GM23338 (cell line): ENCODE measurements around the gene TAF6L. TPM values are rescaled to one million over a fixed set of nuclear protein-coding genes. Genes with fewer than 3 reads are reported as not detected.

Source experiments
- ATAC-seq: fragments of 200-7000 bp; cut with Tn5 transposase; 3 replicates; pipeline ENCODE4 v1.9.1; 2020
- DNase-seq: peaks from one replicate; pipeline ENCODE4 v3.0.0-alpha.2; 2015; ENCODE audit warnings: low spot score
- H2AFZ ChIP-seq: fragments of 200-600 bp; sonication (generic); 2 replicates; pipeline ENCODE4 v1.8.0; 2016; ENCODE audit warnings: antibody characterized with exemption, mild to moderate bottlenecking, moderate library complexity
- H3F3A ChIP-seq: fragments of 200-600 bp; sonication (generic); replicated peaks from 2 replicates; pipeline ENCODE4 v1.8.0; 2017; ENCODE audit warnings: antibody characterized with exemption, mixed run types, low read depth
- H3K27ac ChIP-seq: fragments of 200-600 bp; sonication (generic); 2 replicates; pipeline ENCODE4 v1.6.1; 2016; ENCODE audit warnings: low read depth
- H3K27me3 ChIP-seq: fragments of 200-600 bp; sonication (generic); 2 replicates; pipeline ENCODE4 v1.8.0; 2016; ENCODE audit warnings: mild to moderate bottlenecking, mixed run types, moderate library complexity; ENCODE audit not compliant: insufficient read depth
- H3K36me3 ChIP-seq: fragments of 200-600 bp; sonication (generic); 2 replicates; pipeline ENCODE4 v1.8.0; 2016; ENCODE audit warnings: mild to moderate bottlenecking; ENCODE audit not compliant: insufficient read depth
- H3K4me1 ChIP-seq: fragments of 200-600 bp; sonication (generic); 2 replicates; pipeline ENCODE4 v1.8.0; 2016; ENCODE audit warnings: mild to moderate bottlenecking, moderate library complexity; ENCODE audit not compliant: insufficient read depth
- H3K4me2 ChIP-seq: fragments of 200-600 bp; sonication (generic); 2 replicates; pipeline ENCODE4 v1.7.1; 2017; ENCODE audit warnings: mixed run types
- H3K4me3 ChIP-seq: fragments of 200-600 bp; sonication (generic); 2 replicates; pipeline ENCODE4 v1.6.1; 2016; ENCODE audit warnings: mixed run types
- H3K79me2 ChIP-seq: fragments of 200-600 bp; sonication (generic); replicated peaks from 2 replicates; pipeline ENCODE4 v1.8.0; 2017; ENCODE audit warnings: mild to moderate bottlenecking; ENCODE audit not compliant: insufficient read depth
- H3K9me2 ChIP-seq: fragments of 200-600 bp; sonication (generic); 2 replicates; pipeline ENCODE4 v1.8.0; 2017; ENCODE audit not compliant: insufficient read depth
- H4K20me1 ChIP-seq: fragments of 200-600 bp; sonication (generic); replicated peaks from 2 replicates; pipeline ENCODE4 v1.8.0; 2017; ENCODE audit warnings: mild to moderate bottlenecking; ENCODE audit not compliant: insufficient read depth
- H3K27ac Mint-ChIP-seq: 2 replicates; pipeline ENCODE4 v1.8.0; 2020; ENCODE audit warnings: inconsistent platforms, mild to moderate bottlenecking, moderate library complexity, mixed read lengths
- H3K27me3 Mint-ChIP-seq: 3 replicates; pipeline ENCODE4 v1.8.0; 2022; ENCODE audit warnings: low read depth, mild to moderate bottlenecking, moderate library complexity, mixed read lengths, inconsistent platforms; ENCODE audit not compliant: insufficient read depth, poor library complexity
- H3K36me3 Mint-ChIP-seq: 3 replicates; pipeline ENCODE4 v1.8.0; 2021; ENCODE audit warnings: low read depth, mild to moderate bottlenecking, inconsistent platforms, moderate library complexity, mixed read lengths
- H3K4me1 Mint-ChIP-seq: 3 replicates; pipeline ENCODE4 v1.8.0; 2020; ENCODE audit warnings: mild to moderate bottlenecking, inconsistent platforms, mixed read lengths
- H3K4me3 Mint-ChIP-seq: 3 replicates; pipeline ENCODE4 v1.8.0; 2021; ENCODE audit warnings: moderate library complexity, mild to moderate bottlenecking, inconsistent platforms, mixed read lengths
- H3K9me3 Mint-ChIP-seq: 3 replicates; pipeline ENCODE4 v1.8.0; 2020; ENCODE audit warnings: moderate library complexity, mild to moderate bottlenecking, inconsistent platforms, mixed read lengths
- CREB1 ChIP-seq: fragments of 250-450 bp; sonication (Bioruptor Pico); IDR thresholded peaks from 2 replicates; pipeline ENCODE4 v1.5.0; 2020; ENCODE audit warnings: low read depth, mild to moderate bottlenecking, moderate library complexity
- EZH2 ChIP-seq: fragments of 200-600 bp; sonication (generic); IDR thresholded peaks from one replicate; pipeline ENCODE4 v1.8.0; 2017; ENCODE audit warnings: antibody characterized with exemption, mild to moderate bottlenecking, low read depth; ENCODE audit not compliant: unreplicated experiment
- EZH2phosphoT487 ChIP-seq: fragments of 200-600 bp; sonication (generic); IDR thresholded peaks from one replicate; pipeline ENCODE4 v1.8.1; 2018; ENCODE audit warnings: antibody characterized with exemption; ENCODE audit not compliant: unreplicated experiment
- JUNB ChIP-seq: IDR thresholded peaks from one replicate; pipeline ENCODE4 v1.6.1; 2016; ENCODE audit warnings: antibody characterized with exemption; ENCODE audit not compliant: unreplicated experiment
- NANOG ChIP-seq: IDR thresholded peaks from 2 replicates; pipeline ENCODE4 v1.6.1; 2016; ENCODE audit warnings: antibody characterized with exemption, borderline replicate concordance
- POLR2AphosphoS5 ChIP-seq: IDR thresholded peaks from 2 replicates; pipeline ENCODE4 v1.6.1; 2016; ENCODE audit warnings: antibody characterized with exemption, low read depth
- STAT1 ChIP-seq: IDR thresholded peaks from one replicate; pipeline ENCODE4 v1.6.1; 2016; ENCODE audit warnings: antibody characterized with exemption; ENCODE audit not compliant: unreplicated experiment
- ZNF114 ChIP-seq: fragments of 250-450 bp; sonication (Bioruptor Pico); IDR thresholded peaks from 2 replicates; pipeline ENCODE4 v1.5.0; 2020; ENCODE audit warnings: mild to moderate bottlenecking, moderate library complexity
- ZNF331 ChIP-seq: fragments of 250-450 bp; sonication (Bioruptor Pico); IDR thresholded peaks from 2 replicates; pipeline ENCODE4 v1.5.0; 2020; ENCODE audit warnings: low read depth, mild to moderate bottlenecking, moderate library complexity
- polyA plus RNA-seq: library from polyadenylated mRNA; unstranded; fragments of >200 nt; fragmentation: Nextera tagmentation; extraction: Ambion mirVana; gene quantifications from 2 replicates; pipeline ENCODE4 v1.2.1, GENCODE V29; 2016
- total RNA-seq: library from RNA; depleted of rRNA; stranded (reverse); fragments of >200 nt; shearing (Covaris generic); gene quantifications from 2 replicates; pipeline ENCODE4 v1.2.3, GENCODE V29; 2014
- TF ChIP-seq, protein P1 (sequence below): IDR thresholded peaks from 2 replicates; pipeline ENCODE4 v1.6.1; 2016; ENCODE audit warnings: antibody characterized with exemption
- TF ChIP-seq, protein P2 (sequence below): fragments of 250-450 bp; sonication (Bioruptor Pico); IDR thresholded peaks from 2 replicates; pipeline ENCODE4 v1.5.0; 2020; ENCODE audit warnings: mild to moderate bottlenecking, moderate library complexity
- TF ChIP-seq, protein P3 (sequence below): IDR thresholded peaks from one replicate; pipeline ENCODE4 v1.6.1; 2018; ENCODE audit warnings: antibody characterized with exemption; ENCODE audit not compliant: unreplicated experiment
- TF ChIP-seq, protein P4 (sequence below), 2 experiments: fragments of 200-600 bp in 1 of 2; sonication (generic) in 1 of 2; conservative IDR thresholded peaks; 2 replicates each; pipeline versions ENCODE4 v1.5.1 to v1.6.1; 2016 to 2017; ENCODE audit warnings: antibody characterized with exemption in 2 of 2, low read depth in 2 of 2, mild to moderate bottlenecking in 2 of 2, moderate library complexity in 1 of 2

Gene TAF6L
- total and polyA plus RNA-seq, 2 experiments from 2014 or later: 21.8 to 30.6 TPM

DNA sequence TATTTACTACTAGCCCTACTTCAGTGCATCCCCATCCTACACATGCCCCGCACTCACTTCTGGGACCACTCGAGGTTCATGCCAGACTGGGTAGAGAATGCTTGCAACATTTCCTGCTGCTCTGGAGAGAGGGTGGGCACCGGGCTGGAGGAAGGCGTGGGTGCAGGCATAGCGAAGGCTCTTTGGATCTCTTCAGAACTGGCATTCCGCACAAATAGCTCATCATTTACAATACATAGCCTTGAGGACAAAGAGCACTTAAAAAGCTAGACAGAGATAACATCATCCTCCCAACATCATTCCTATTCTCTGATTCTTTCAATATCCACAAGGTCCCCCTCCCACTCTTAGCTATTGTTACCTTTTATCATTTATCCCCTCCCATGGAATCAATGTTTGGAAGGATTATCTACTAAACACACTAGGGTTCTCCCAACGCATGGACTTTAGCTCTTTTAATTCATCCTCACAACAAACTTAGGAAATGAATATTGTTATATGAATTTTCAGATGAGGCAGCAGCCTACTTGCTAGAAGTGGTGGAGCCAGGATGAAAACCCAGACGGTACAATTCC, 23.1 kb downstream of the TAF6L start:
- Histone ChIP-seq H3K79me2 (peaks cover 23% of the 10 kb centered on the region), H3K4me1 (peaks cover 7% of the 10 kb centered on the region; the same call in 1 of the 2 replicates), H3K4me2 (no peak overlapping the region), H3K4me3 (no peak overlapping the region), H4K20me1 (peaks cover 3% of the 10 kb centered on the region), H3K9me2 (no peaks in the 10 kb centered on the region), H3F3A (peaks cover 47% of the 10 kb centered on the region), H2AFZ (no peak overlapping the region), H3K27me3 (no peaks in the 10 kb centered on the region), H3K27ac (0 out of 2 replicates have a peak overlapping the region, but pooled peaks have one; percentile 26), H3K36me3 (peaks cover 64% of the 10 kb centered on the region)
- Mint-ChIP-seq H3K36me3 (peaks cover 91% of the 10 kb centered on the region), H3K27me3 (peaks cover 19% of the 10 kb centered on the region), H3K4me3 (no peak overlapping the region), H3K27ac (no peak overlapping the region), H3K4me1 (peaks cover 19% of the 10 kb centered on the region), H3K9me3 (no peaks in the 10 kb centered on the region)
- ATAC-seq: no peak
- TF ChIP-seq NANOG: no peak
- TF ChIP-seq, protein P1, sequence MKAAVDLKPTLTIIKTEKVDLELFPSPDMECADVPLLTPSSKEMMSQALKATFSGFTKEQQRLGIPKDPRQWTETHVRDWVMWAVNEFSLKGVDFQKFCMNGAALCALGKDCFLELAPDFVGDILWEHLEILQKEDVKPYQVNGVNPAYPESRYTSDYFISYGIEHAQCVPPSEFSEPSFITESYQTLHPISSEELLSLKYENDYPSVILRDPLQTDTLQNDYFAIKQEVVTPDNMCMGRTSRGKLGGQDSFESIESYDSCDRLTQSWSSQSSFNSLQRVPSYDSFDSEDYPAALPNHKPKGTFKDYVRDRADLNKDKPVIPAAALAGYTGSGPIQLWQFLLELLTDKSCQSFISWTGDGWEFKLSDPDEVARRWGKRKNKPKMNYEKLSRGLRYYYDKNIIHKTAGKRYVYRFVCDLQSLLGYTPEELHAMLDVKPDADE: no peak
- TF ChIP-seq STAT1: no peak
- TF ChIP-seq ZNF331 (CRISPR knock-in tag): no peak
- TF ChIP-seq, protein P2, sequence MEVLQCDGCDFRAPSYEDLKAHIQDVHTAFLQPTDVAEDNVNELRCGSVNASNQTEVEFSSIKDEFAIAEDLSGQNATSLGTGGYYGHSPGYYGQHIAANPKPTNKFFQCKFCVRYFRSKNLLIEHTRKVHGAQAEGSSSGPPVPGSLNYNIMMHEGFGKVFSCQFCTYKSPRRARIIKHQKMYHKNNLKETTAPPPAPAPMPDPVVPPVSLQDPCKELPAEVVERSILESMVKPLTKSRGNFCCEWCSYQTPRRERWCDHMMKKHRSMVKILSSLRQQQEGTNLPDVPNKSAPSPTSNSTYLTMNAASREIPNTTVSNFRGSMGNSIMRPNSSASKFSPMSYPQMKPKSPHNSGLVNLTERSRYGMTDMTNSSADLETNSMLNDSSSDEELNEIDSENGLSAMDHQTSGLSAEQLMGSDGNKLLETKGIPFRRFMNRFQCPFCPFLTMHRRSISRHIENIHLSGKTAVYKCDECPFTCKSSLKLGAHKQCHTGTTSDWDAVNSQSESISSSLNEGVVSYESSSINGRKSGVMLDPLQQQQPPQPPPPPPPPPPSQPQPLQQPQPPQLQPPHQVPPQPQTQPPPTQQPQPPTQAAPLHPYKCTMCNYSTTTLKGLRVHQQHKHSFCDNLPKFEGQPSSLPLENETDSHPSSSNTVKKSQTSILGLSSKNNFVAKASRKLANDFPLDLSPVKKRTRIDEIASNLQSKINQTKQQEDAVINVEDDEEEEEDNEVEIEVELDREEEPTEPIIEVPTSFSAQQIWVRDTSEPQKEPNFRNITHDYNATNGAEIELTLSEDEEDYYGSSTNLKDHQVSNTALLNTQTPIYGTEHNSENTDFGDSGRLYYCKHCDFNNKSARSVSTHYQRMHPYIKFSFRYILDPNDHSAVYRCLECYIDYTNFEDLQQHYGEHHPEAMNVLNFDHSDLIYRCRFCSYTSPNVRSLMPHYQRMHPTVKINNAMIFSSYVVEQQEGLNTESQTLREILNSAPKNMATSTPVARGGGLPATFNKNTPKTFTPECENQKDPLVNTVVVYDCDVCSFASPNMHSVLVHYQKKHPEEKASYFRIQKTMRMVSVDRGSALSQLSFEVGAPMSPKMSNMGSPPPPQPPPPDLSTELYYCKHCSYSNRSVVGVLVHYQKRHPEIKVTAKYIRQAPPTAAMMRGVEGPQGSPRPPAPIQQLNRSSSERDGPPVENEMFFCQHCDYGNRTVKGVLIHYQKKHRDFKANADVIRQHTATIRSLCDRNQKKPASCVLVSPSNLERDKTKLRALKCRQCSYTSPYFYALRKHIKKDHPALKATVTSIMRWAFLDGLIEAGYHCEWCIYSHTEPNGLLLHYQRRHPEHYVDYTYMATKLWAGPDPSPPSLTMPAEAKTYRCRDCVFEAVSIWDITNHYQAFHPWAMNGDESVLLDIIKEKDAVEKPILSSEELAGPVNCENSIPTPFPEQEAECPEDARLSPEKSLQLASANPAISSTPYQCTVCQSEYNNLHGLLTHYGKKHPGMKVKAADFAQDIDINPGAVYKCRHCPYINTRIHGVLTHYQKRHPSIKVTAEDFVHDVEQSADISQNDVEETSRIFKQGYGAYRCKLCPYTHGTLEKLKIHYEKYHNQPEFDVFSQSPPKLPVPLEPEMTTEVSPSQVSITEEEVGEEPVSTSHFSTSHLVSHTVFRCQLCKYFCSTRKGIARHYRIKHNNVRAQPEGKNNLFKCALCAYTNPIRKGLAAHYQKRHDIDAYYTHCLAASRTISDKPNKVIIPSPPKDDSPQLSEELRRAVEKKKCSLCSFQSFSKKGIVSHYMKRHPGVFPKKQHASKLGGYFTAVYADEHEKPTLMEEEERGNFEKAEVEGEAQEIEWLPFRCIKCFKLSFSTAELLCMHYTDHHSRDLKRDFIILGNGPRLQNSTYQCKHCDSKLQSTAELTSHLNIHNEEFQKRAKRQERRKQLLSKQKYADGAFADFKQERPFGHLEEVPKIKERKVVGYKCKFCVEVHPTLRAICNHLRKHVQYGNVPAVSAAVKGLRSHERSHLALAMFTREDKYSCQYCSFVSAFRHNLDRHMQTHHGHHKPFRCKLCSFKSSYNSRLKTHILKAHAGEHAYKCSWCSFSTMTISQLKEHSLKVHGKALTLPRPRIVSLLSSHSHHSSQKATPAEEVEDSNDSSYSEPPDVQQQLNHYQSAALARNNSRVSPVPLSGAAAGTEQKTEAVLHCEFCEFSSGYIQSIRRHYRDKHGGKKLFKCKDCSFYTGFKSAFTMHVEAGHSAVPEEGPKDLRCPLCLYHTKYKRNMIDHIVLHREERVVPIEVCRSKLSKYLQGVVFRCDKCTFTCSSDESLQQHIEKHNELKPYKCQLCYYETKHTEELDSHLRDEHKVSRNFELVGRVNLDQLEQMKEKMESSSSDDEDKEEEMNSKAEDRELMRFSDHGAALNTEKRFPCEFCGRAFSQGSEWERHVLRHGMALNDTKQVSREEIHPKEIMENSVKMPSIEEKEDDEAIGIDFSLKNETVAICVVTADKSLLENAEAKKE (CRISPR knock-in tag): no peak
- TF ChIP-seq ZNF114 (CRISPR knock-in tag): no peak
- TF ChIP-seq EZH2: no peak
- no peak for TF ChIP-seq POLR2AphosphoS5
- no peak for TF ChIP-seq JUNB
- no peak for TF ChIP-seq EZH2phosphoT487
- TF ChIP-seq, protein P3, sequence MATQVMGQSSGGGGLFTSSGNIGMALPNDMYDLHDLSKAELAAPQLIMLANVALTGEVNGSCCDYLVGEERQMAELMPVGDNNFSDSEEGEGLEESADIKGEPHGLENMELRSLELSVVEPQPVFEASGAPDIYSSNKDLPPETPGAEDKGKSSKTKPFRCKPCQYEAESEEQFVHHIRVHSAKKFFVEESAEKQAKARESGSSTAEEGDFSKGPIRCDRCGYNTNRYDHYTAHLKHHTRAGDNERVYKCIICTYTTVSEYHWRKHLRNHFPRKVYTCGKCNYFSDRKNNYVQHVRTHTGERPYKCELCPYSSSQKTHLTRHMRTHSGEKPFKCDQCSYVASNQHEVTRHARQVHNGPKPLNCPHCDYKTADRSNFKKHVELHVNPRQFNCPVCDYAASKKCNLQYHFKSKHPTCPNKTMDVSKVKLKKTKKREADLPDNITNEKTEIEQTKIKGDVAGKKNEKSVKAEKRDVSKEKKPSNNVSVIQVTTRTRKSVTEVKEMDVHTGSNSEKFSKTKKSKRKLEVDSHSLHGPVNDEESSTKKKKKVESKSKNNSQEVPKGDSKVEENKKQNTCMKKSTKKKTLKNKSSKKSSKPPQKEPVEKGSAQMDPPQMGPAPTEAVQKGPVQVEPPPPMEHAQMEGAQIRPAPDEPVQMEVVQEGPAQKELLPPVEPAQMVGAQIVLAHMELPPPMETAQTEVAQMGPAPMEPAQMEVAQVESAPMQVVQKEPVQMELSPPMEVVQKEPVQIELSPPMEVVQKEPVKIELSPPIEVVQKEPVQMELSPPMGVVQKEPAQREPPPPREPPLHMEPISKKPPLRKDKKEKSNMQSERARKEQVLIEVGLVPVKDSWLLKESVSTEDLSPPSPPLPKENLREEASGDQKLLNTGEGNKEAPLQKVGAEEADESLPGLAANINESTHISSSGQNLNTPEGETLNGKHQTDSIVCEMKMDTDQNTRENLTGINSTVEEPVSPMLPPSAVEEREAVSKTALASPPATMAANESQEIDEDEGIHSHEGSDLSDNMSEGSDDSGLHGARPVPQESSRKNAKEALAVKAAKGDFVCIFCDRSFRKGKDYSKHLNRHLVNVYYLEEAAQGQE: no peak
- no peak for TF ChIP-seq CREB1 (CRISPR knock-in tag)
- TF ChIP-seq, protein P4, sequence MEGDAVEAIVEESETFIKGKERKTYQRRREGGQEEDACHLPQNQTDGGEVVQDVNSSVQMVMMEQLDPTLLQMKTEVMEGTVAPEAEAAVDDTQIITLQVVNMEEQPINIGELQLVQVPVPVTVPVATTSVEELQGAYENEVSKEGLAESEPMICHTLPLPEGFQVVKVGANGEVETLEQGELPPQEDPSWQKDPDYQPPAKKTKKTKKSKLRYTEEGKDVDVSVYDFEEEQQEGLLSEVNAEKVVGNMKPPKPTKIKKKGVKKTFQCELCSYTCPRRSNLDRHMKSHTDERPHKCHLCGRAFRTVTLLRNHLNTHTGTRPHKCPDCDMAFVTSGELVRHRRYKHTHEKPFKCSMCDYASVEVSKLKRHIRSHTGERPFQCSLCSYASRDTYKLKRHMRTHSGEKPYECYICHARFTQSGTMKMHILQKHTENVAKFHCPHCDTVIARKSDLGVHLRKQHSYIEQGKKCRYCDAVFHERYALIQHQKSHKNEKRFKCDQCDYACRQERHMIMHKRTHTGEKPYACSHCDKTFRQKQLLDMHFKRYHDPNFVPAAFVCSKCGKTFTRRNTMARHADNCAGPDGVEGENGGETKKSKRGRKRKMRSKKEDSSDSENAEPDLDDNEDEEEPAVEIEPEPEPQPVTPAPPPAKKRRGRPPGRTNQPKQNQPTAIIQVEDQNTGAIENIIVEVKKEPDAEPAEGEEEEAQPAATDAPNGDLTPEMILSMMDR (conservative IDR thresholded peaks at IDR 0.05; ENCODE audit: low read depth in 2 of 2): no peak
- no peak for DNase-seq
